Natural killer cell treated with Interleukin-12 subunit alpha and Interleukin-12 subunit beta and Interleukin-15 and Interleukin-18, amount 100 ng/mL, for 72 hours (primary cell): ENCODE measurements around the gene SEC61A1. TPM values are rescaled to one million over a fixed set of nuclear protein-coding genes. Genes with fewer than 3 reads are reported as not detected.

Experiments
- ATAC-seq, 2 donors: fragments of 150-1000 bp; cut with Tn5 transposase in 1 of 2; sonication (Bioruptor Pico), chemical (Tn5 transposase) in 1 of 2; 2 replicates each; pipeline ENCODE4 v1.10.0; 2021
- DNase-seq: peaks from one replicate; pipeline ENCODE4 v3.0.0; 2022; ENCODE audit warnings: low spot score
- H3K27ac Mint-ChIP-seq, 2 donors: 1 replicate in 1 of 2; 2 replicates in 1 of 2; pipeline ENCODE4 v1.8.0; 2022; ENCODE audit warnings: mixed read lengths in 2 of 2, mild to moderate bottlenecking in 1 of 2, moderate library complexity in 1 of 2
- H3K27me3 Mint-ChIP-seq, 2 donors: 1 replicate in 1 of 2; 2 replicates in 1 of 2; pipeline ENCODE4 v1.8.0; 2022; ENCODE audit warnings: mixed read lengths in 2 of 2
- H3K36me3 Mint-ChIP-seq: one replicate; pipeline ENCODE4 v1.8.0; 2022; ENCODE audit warnings: mixed read lengths
- H3K4me1 Mint-ChIP-seq, 2 donors: 1 replicate in 1 of 2; 2 replicates in 1 of 2; pipeline ENCODE4 v1.8.0; 2022; ENCODE audit warnings: low read depth in 2 of 2, mixed read lengths in 2 of 2, mild to moderate bottlenecking in 1 of 2
- H3K4me3 Mint-ChIP-seq: one replicate; pipeline ENCODE4 v1.8.0; 2022; ENCODE audit warnings: mixed read lengths
- H3K9me3 Mint-ChIP-seq: 2 replicates; pipeline ENCODE4 v1.8.0; 2022; ENCODE audit warnings: mixed read lengths
- total RNA-seq, 2 donors: library from RNA; stranded (reverse); gene quantifications; one replicate each; pipeline ENCODE4 v1.2.3, GENCODE V29; 2022

SEC61A1 gene
- total RNA-seq, 2 donors from 2014 or later: 278 to 291 TPM

DNA sequence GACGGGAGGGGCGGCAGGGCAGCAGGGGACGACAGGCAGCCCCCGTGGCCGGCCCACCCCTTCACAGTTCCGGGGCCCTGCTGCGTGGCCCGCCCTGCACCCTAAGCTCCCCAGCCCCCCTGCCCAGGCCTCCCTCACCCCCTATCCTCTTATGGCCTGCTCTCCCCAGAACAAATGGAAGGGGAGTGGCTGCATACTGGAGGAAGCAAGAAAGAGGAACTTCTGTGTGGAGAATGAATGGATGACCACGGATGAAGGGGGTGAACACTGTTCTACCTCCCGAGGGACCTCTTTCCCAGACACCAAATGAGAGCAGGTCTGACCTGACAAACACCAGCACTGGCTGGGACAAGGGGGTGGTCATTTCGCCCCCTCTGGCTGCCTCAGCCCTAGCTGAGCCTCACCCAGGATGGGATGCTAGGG, 25.0 kb downstream of the SEC61A1 start:
- H3K27me3 Mint-ChIP-seq: no peaks in the 10 kb centered on the region
- H3K27ac Mint-ChIP-seq: no peak overlapping the region
- H3K4me1 Mint-ChIP-seq: peaks cover 12 to 15% of the 10 kb centered on the region in 2 donors
- ATAC-seq (no peak), DNase-seq (no peak)
- H3K4me3 Mint-ChIP-seq: no peak overlapping the region
- no peaks in the 10 kb centered on the region for H3K9me3 Mint-ChIP-seq
- H3K36me3 Mint-ChIP-seq: no peaks in the 10 kb centered on the region

GRCh38 chr3:128077665-128078064, 25.4 kb downstream of the SEC61A1 start:
- no peak for ATAC-seq
- Mint-ChIP-seq H3K27me3 (no peaks in the 10 kb centered on the region), H3K9me3 (no peaks in the 10 kb centered on the region), H3K4me3 (no peak overlapping the region), H3K36me3 (no peaks in the 10 kb centered on the region), H3K4me1 (peaks cover 12 to 15% of the 10 kb centered on the region in 2 donors), H3K27ac (no peak overlapping the region)
- no peak for DNase-seq

DNA sequence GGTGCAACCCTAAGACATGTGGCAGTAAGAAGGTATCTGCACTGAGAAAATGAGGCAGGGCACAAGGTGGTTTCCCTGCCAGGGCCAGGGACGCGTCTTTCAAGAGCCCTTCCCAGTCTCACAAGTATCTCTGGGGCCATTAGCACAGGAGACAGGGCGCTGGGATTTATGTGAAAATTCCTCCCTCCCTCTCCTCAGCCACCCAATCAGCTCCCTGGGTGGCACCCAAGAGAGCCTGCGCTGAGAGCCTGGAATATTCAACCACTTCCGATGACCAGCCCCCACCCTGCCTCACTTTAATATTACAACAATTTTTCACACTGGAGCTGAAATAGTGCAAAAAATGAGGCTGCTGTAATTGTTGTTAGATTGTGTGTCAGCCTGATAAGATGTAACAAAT, 26.1 kb downstream of the SEC61A1 start:
- Mint-ChIP-seq H3K4me3 (no peak overlapping the region), H3K36me3 (no peaks in the 10 kb centered on the region), H3K27ac (no peak overlapping the region), H3K4me1 (peaks cover 12 to 15% of the 10 kb centered on the region in 2 donors), H3K9me3 (no peaks in the 10 kb centered on the region), H3K27me3 (no peaks in the 10 kb centered on the region)
- ATAC-seq: no peak
- DNase-seq: no peak

DNA sequence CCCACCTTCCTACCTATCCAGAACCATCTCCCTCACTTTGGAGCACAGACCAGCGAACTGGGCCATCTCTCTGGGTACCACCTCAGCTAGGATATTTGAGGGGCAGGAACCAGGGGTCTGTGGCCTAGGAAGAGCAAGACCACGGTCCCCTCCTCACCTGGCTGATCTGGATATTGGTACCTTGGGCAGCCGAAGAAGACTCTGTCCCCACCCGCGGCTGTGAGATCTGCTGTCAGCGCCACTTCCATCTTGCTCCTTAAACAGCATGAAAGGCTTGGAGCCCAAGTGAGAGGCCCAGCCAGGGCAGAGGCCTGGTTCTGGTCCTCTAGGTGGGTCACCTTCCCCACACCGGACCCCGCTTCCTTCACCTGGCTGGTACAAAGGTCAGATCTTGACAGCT, 26.6 kb downstream of the SEC61A1 start:
- H3K27me3 Mint-ChIP-seq: no peaks in the 10 kb centered on the region
- ATAC-seq: no peak
- peaks cover 8 to 10% of the 10 kb centered on the region in 2 donors for H3K4me1 Mint-ChIP-seq
- no peak overlapping the region for H3K4me3 Mint-ChIP-seq
- H3K27ac Mint-ChIP-seq: no peak overlapping the region
- no peak for DNase-seq
- H3K9me3 Mint-ChIP-seq: no peaks in the 10 kb centered on the region
- H3K36me3 Mint-ChIP-seq: no peaks in the 10 kb centered on the region

GRCh38 chr3:128079823-128080222, 27.6 kb downstream of the SEC61A1 start:
- no peaks in the 10 kb centered on the region for H3K9me3 Mint-ChIP-seq
- DNase-seq (no peak), ATAC-seq (no peak)
- no peak overlapping the region for H3K27ac Mint-ChIP-seq
- H3K36me3 Mint-ChIP-seq: no peaks in the 10 kb centered on the region
- peaks cover 4 to 7% of the 10 kb centered on the region in 2 donors for H3K4me1 Mint-ChIP-seq
- H3K27me3 Mint-ChIP-seq: no peaks in the 10 kb centered on the region
- H3K4me3 Mint-ChIP-seq: no peak overlapping the region

DNA sequence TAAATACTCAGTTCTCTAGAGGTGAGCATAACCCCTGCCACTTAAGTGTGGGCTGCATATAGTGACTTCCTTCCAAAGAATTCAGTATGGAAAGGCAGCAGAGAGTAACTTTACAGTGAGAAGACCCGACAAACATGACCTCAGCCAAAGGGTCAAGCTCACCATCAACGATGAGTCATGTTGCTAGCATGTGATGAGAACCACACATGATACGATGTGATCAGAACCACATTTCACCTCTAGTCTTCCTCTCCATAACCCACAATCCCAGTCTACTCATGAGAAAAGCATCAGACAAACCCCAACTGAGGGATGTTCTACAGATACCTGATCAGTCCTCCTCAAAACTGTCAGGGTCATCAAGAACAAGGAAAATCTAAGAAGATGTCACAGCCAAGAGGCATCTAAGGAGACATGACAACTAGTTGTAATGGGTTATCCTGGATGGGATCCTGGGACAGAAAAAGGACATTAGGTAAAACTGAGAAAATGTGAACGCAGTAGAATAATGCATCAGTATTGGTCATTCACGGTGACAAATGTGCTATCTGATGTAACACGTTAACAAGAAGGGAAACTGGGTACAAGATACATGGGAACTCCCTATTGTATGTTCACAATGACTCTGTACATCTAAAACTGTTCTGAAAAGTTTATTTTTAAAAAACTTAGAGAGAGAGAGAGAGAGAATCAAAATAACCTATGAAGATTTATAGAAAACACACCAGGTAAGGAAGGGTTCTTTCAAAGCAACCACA, 28.3 kb downstream of the SEC61A1 start:
- ATAC-seq: no peak
- no peak overlapping the region for H3K4me3 Mint-ChIP-seq
- no peaks in the 10 kb centered on the region for H3K9me3 Mint-ChIP-seq
- no peaks in the 10 kb centered on the region for H3K27me3 Mint-ChIP-seq
- no peaks in the 10 kb centered on the region for H3K36me3 Mint-ChIP-seq
- H3K4me1 Mint-ChIP-seq: peaks cover 0 to under 1% of the 10 kb centered on the region in 2 donors
- DNase-seq: no peak
- no peak overlapping the region for H3K27ac Mint-ChIP-seq

GRCh38 chr3:128081226-128081625, 29.0 kb downstream of the SEC61A1 start:
- Mint-ChIP-seq H3K4me1 (no peaks in the 10 kb centered on the region), H3K36me3 (no peaks in the 10 kb centered on the region), H3K27ac (no peak overlapping the region), H3K9me3 (no peaks in the 10 kb centered on the region), H3K27me3 (no peaks in the 10 kb centered on the region), H3K4me3 (no peak overlapping the region)
- ATAC-seq (no peak), DNase-seq (no peak)

DNA sequence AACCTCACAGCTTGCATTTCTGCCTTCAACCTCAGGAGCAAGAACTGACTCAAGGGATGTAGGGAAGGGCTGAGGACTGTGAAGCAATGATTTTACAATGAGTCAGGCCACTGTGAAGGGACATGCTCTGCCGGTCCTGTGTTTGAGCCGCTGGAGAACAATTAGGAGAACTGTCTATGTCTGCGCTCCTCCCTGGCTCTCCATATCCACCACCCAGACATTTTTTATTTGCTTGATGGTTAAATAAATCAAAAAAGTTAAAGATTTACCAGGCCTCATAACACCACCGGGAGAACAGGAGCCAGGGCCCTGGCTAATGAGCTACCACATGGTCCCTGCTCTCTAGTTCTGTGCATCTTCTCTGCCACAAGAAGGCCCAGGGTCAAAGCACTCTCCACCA, 29.6 kb downstream of the SEC61A1 start:
- DNase-seq: no peak
- H3K27ac Mint-ChIP-seq: no peak overlapping the region
- no peak for ATAC-seq
- no peaks in the 10 kb centered on the region for H3K27me3 Mint-ChIP-seq
- H3K36me3 Mint-ChIP-seq: no peaks in the 10 kb centered on the region
- H3K4me1 Mint-ChIP-seq: no peaks in the 10 kb centered on the region
- no peak overlapping the region for H3K4me3 Mint-ChIP-seq
- no peaks in the 10 kb centered on the region for H3K9me3 Mint-ChIP-seq

GRCh38 chr3:128082546-128082945, 30.3 kb downstream of the SEC61A1 start:
- no peak for DNase-seq
- H3K36me3 Mint-ChIP-seq: no peaks in the 10 kb centered on the region
- no peaks in the 10 kb centered on the region for H3K9me3 Mint-ChIP-seq
- no peak overlapping the region for H3K27ac Mint-ChIP-seq
- H3K4me3 Mint-ChIP-seq: no peak overlapping the region
- H3K4me1 Mint-ChIP-seq: no peaks in the 10 kb centered on the region
- H3K27me3 Mint-ChIP-seq: no peaks in the 10 kb centered on the region
- no peak for ATAC-seq

DNA sequence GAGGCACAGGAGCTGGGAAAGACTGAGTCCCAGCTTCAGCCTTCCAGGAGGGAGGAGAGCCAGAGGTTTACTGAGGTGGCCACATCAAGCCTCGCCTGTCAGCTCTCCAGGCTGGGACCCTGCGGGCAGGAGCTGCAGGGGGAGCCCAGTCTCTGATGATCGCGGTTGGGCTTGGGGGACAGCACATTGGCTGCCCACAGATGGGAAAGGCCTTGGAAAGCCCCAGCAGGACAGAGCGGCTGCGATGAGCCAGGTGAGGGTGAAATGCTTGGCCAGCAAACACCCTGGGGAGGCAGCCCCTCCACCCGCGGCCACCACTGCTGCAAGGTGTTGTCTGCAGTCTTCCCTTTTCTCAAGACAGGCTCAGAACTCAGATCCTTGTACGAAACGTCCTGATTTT, 31.2 kb downstream of the SEC61A1 start:
- no peak overlapping the region for H3K27ac Mint-ChIP-seq
- H3K27me3 Mint-ChIP-seq: no peaks in the 10 kb centered on the region
- H3K36me3 Mint-ChIP-seq: no peaks in the 10 kb centered on the region
- no peaks in the 10 kb centered on the region for H3K9me3 Mint-ChIP-seq
- no peak for ATAC-seq
- H3K4me1 Mint-ChIP-seq: no peaks in the 10 kb centered on the region
- DNase-seq: no peak
- H3K4me3 Mint-ChIP-seq: no peak overlapping the region

GRCh38 chr3:128083980-128084674, 31.9 kb downstream of the SEC61A1 start:
- H3K27me3 Mint-ChIP-seq: no peaks in the 10 kb centered on the region
- H3K36me3 Mint-ChIP-seq: no peaks in the 10 kb centered on the region
- no peaks in the 10 kb centered on the region for H3K9me3 Mint-ChIP-seq
- H3K27ac Mint-ChIP-seq: no peak overlapping the region
- DNase-seq: no peak
- no peak for ATAC-seq
- H3K4me1 Mint-ChIP-seq: no peaks in the 10 kb centered on the region
- no peak overlapping the region for H3K4me3 Mint-ChIP-seq

GRCh38 chr3:128084675-128085021, 32.4 kb downstream of the SEC61A1 start:
- Mint-ChIP-seq H3K4me1 (no peaks in the 10 kb centered on the region), H3K9me3 (no peaks in the 10 kb centered on the region), H3K27ac (no peak overlapping the region), H3K36me3 (no peaks in the 10 kb centered on the region), H3K4me3 (no peak overlapping the region), H3K27me3 (no peaks in the 10 kb centered on the region)
- no peak for DNase-seq
- ATAC-seq: no peak

GRCh38 chr3:128089135-128089534, 36.9 kb downstream of the SEC61A1 start:
- Mint-ChIP-seq H3K4me3 (no peak overlapping the region), H3K27ac (no peak overlapping the region), H3K4me1 (no peaks in the 10 kb centered on the region), H3K36me3 (peaks cover 4% of the 10 kb centered on the region), H3K27me3 (no peaks in the 10 kb centered on the region), H3K9me3 (no peaks in the 10 kb centered on the region)
- no peak for ATAC-seq
- DNase-seq: no peak

GRCh38 chr3:128091586-128091985, 39.3 kb downstream of the SEC61A1 start:
- Mint-ChIP-seq H3K4me1 (peaks cover 7 to 8% of the 10 kb centered on the region in 2 donors), H3K36me3 (peaks cover 4% of the 10 kb centered on the region), H3K4me3 (no peak overlapping the region), H3K27ac (no peak overlapping the region), H3K9me3 (no peaks in the 10 kb centered on the region), H3K27me3 (no peaks in the 10 kb centered on the region)
- DNase-seq (no peak), ATAC-seq (no peak)
